Measurements from ENCODE around the gene CCDC107.

CCDC107 gene

DNA sequence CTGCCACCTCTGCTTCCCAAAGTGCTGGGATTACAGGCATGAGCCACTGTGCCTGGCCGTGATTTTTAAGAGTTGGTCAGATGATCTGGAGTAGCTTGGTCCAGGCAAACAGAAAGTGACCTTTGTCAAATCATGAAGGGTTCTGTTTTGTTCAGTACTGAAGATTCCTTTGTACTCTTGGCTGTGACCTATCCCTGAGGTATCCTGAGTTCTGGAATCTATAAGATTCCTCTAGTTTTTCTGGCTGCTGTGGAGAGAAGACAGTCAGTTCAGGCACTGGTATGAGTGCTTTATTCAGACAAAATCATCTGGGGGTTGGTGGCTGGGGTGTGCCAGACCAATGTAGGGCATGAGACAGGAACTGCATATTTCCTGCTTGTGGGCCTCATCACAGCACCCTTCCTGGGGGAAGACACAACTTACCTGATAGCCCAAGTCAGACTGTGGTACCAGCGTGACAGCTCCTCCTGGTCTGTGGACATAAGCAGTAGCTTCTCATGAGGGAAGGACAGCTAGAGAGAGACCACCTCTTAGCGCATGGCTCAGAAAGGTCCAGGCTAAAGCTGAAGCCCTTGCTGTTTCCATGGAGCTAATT, 3.8 kb downstream of the CCDC107 start:
- no peak for DNase-seq (ENCODE audit: low read depth, low spot score)
- Histone ChIP-seq H3K27ac (ENCODE audit: low read length) (no peak overlapping the region), H3K9me3 (ENCODE audit: control insufficient read depth, insufficient read depth, low read length) (no peaks in the 10 kb centered on the region), H3K36me3 (ENCODE audit: control insufficient read depth, insufficient read depth, low read length) (peaks cover 6% of the 10 kb centered on the region), H3K27me3 (ENCODE audit: control insufficient read depth, insufficient read depth, low read length) (no peaks in the 10 kb centered on the region), H3K4me1 (ENCODE audit: control insufficient read depth, insufficient read depth, low read length) (no peaks in the 10 kb centered on the region), H3K4me3 (ENCODE audit: low read length) (no peak overlapping the region)
- WGBS (ENCODE audit: insufficient coverage, insufficient read length): no CpG with 5 or more reads among the region's 3 CpGs

DNA sequence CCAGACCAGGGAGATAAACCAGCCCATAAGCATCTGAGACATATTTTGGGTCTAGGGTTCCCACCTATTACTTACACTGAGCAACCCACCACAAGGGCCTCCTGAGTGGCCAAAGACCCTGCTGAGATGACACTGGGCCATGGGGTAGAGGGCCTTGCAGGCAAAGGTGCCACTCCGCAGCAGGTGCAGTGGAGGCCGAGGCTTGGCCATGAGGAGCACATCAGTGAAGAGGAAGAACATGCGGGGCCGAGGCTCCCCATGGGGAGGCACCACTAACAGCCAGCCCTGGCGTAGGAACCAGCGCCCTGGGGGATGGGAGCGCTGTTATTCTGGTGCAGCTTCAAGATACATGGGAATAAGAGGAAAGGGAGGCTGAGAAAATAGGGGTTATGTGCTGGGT, 4.3 kb downstream of the CCDC107 start:
- no peaks in the 10 kb centered on the region for H3K9me3 ChIP-seq (ENCODE audit: control insufficient read depth, insufficient read depth, low read length)
- no peaks in the 10 kb centered on the region for H3K27me3 ChIP-seq (ENCODE audit: control insufficient read depth, insufficient read depth, low read length)
- H3K4me3 ChIP-seq (ENCODE audit: low read length): no peak overlapping the region
- WGBS (ENCODE audit: insufficient coverage, insufficient read length): no CpG with 5 or more reads among the region's 7 CpGs
- H3K4me1 ChIP-seq (ENCODE audit: control insufficient read depth, insufficient read depth, low read length): no peaks in the 10 kb centered on the region
- H3K27ac ChIP-seq (ENCODE audit: low read length): no peak overlapping the region
- H3K36me3 ChIP-seq (ENCODE audit: control insufficient read depth, insufficient read depth, low read length): peaks cover 6% of the 10 kb centered on the region
- no peak for DNase-seq (ENCODE audit: low read depth, low spot score)

DNA sequence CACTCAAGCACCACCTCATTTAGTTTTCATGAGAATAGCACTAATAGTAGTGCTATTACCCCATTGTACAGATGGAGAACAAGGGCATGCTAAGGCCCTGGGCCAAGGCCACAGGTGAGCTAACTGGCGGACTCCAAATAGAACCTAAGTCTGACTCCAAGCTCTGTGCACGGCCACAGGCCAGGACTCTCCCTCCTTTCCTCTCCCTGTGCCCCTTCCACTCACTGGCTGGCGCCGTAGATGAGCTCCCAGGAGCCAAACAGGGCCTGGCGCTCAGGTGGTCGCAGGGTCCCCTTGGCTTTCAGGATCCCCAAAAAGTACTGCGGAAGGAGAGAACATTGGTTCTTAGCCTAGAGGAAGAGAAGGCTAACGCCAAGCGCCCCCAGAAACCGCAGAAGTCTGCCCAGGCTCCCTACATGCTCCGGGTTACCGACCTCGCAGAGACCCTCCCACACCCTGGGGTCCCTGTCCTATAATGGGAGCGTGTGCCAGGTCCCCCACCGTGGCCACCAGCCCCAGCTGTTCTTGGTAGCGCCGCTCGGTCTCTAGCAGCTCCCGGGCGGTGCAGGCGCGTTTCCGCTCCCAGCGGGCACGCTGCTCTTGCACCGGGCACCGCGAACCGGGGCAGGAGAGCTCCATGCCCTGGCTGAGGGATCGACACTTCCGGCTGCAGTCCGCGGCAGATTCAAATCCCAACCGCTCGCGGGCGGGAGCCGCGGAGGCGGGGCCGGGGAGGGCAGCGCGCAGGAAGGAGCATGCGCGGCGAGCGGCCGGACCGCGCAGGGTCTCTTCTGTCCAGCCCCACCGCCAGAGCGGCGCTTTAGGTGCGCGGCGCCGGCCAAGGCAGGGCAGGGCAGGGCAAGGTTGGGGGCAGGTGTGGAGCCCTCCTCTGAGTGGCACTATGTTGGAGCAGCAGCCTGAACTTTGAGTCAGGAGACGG, 6.7 kb downstream of the CCDC107 start, which contains the start of gene ARHGEF39:
TSS of gene ARHGEF39 (minus strand) at position 665 of the 940 bp plus-strand sequence. CDS start at position 639, 26 bp downstream.
- H3K4me3 ChIP-seq (ENCODE audit: low read length): peak within 1 kb of the TSS; percentile 60
- no peak within 1 kb of the TSS for H3K27ac ChIP-seq (ENCODE audit: low read length)
- H3K36me3 ChIP-seq (ENCODE audit: control insufficient read depth, insufficient read depth, low read length): peaks cover 6% of the 10 kb centered on the region
- H3K27me3 ChIP-seq (ENCODE audit: control insufficient read depth, insufficient read depth, low read length): no peaks in the 10 kb centered on the region
- WGBS (ENCODE audit: insufficient coverage, insufficient read length): no CpG with 5 or more reads among the region's 58 CpGs
- H3K9me3 ChIP-seq (ENCODE audit: control insufficient read depth, insufficient read depth, low read length): no peaks in the 10 kb centered on the region
- DNase-seq (ENCODE audit: low read depth, low spot score): no peak
- no peaks in the 10 kb centered on the region for H3K4me1 ChIP-seq (ENCODE audit: control insufficient read depth, insufficient read depth, low read length)

DNA sequence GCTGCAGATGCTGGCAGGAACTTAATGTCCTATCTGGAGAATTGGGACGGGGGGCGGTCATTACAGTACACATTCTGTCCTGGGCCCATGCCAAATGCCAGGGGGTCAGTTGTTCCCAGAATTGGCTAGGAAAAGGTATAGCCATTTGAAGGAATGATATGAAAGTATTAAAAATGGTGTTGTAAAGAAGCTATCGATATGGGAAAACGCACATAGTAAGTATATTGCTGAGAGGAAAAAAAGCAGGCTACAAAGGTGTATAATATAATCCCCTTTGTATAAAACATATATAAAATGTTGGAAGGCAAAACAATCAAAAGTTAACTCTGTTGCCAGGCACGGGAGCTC, 7.4 kb downstream of the CCDC107 start:
- Histone ChIP-seq H3K4me3 (ENCODE audit: low read length) (peak overlapping the region; percentile 60; the same call in 1 of the 2 replicates), H3K27ac (ENCODE audit: low read length) (no peak overlapping the region), H3K27me3 (ENCODE audit: control insufficient read depth, insufficient read depth, low read length) (no peaks in the 10 kb centered on the region), H3K9me3 (ENCODE audit: control insufficient read depth, insufficient read depth, low read length) (no peaks in the 10 kb centered on the region), H3K36me3 (ENCODE audit: control insufficient read depth, insufficient read depth, low read length) (peaks cover 6% of the 10 kb centered on the region), H3K4me1 (ENCODE audit: control insufficient read depth, insufficient read depth, low read length) (no peaks in the 10 kb centered on the region)
- WGBS (ENCODE audit: insufficient coverage, insufficient read length): 100% methylated on average over 2 of the region's 5 CpGs
- DNase-seq (ENCODE audit: low read depth, low spot score): no peak

DNA sequence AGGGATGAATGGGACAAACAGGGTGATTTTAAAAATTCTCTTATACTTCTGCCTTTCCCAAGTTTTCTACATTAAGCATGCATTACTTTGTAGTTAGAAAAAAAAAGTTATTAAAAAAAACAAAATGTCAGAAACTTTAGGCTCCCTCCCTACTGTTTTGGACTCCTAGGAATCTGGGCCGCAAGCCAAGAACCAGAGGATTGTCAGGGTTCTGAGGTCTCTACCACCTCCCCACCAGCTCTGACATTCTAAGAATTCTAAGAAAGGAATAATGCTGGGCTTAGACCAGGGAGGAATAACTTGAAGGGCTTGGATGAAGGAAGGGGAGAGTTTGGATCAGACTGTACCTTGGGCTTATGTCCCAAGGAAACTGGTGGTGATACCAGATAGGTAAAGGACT, 8.0 kb downstream of the CCDC107 start:
- H3K27me3 ChIP-seq (ENCODE audit: control insufficient read depth, insufficient read depth, low read length): no peaks in the 10 kb centered on the region
- no peak overlapping the region for H3K4me3 ChIP-seq (ENCODE audit: low read length)
- no peak overlapping the region for H3K27ac ChIP-seq (ENCODE audit: low read length)
- H3K36me3 ChIP-seq (ENCODE audit: control insufficient read depth, insufficient read depth, low read length): peaks cover under 1% of the 10 kb centered on the region
- no CpG with 5 or more reads among the region's 1 CpG for WGBS (ENCODE audit: insufficient coverage, insufficient read length)
- no peak for DNase-seq (ENCODE audit: low read depth, low spot score)
- no peaks in the 10 kb centered on the region for H3K9me3 ChIP-seq (ENCODE audit: control insufficient read depth, insufficient read depth, low read length)
- H3K4me1 ChIP-seq (ENCODE audit: control insufficient read depth, insufficient read depth, low read length): no peaks in the 10 kb centered on the region

DNA sequence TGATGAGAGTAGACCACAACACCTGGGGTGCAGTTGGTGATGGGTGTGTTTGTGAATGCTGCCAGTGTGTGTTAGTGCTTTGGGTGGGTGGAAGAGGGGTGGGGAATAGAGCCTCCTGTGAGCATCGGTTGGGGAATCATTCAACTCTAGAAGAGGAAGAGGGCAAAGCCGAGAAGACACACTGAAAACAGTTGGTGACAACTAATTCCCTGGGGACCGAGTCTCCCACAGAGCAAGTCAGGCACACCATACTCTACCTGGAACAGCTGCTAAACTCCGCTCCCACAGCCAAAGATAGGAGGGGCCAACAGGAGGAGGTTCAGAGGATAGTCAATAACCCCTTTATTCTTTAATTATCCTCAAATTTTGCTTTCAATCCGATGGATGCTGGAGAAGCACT, 8.5 kb downstream of the CCDC107 start:
- no peaks in the 10 kb centered on the region for H3K4me1 ChIP-seq (ENCODE audit: control insufficient read depth, insufficient read depth, low read length)
- H3K27me3 ChIP-seq (ENCODE audit: control insufficient read depth, insufficient read depth, low read length): no peaks in the 10 kb centered on the region
- WGBS (ENCODE audit: insufficient coverage, insufficient read length): no CpG with 5 or more reads among the region's 5 CpGs
- no peak for DNase-seq (ENCODE audit: low read depth, low spot score)
- no peak overlapping the region for H3K4me3 ChIP-seq (ENCODE audit: low read length)
- H3K36me3 ChIP-seq (ENCODE audit: control insufficient read depth, insufficient read depth, low read length): no peaks in the 10 kb centered on the region
- no peaks in the 10 kb centered on the region for H3K9me3 ChIP-seq (ENCODE audit: control insufficient read depth, insufficient read depth, low read length)
- H3K27ac ChIP-seq (ENCODE audit: low read length): no peak overlapping the region

DNA sequence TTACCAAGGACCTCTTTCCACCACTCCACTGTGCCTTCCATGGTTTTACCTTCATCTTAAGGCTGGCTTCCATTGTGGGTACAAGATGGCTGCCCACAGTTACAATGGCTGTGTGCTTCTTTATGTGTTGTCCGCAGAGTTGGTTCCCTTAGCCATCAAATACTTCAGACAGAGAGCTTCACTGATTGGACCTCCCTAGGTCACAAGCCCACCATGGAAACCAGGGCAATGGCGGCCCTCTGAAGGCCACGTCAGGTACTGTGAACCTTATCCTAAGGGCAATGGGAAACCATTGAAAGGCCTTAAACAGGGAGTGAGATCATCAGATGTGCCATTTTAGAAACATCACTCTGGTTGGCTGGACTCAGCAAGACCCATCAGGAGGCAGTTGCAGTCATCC, 9.8 kb downstream of the CCDC107 start:
- H3K4me3 ChIP-seq (ENCODE audit: low read length): no peak overlapping the region
- no peaks in the 10 kb centered on the region for H3K36me3 ChIP-seq (ENCODE audit: control insufficient read depth, insufficient read depth, low read length)
- H3K9me3 ChIP-seq (ENCODE audit: control insufficient read depth, insufficient read depth, low read length): no peaks in the 10 kb centered on the region
- H3K27ac ChIP-seq (ENCODE audit: low read length): no peak overlapping the region
- no peaks in the 10 kb centered on the region for H3K4me1 ChIP-seq (ENCODE audit: control insufficient read depth, insufficient read depth, low read length)
- no CpG with 5 or more reads among the region's 3 CpGs for WGBS (ENCODE audit: insufficient coverage, insufficient read length)
- no peak for DNase-seq (ENCODE audit: low read depth, low spot score)
- no peaks in the 10 kb centered on the region for H3K27me3 ChIP-seq (ENCODE audit: control insufficient read depth, insufficient read depth, low read length)

DNA sequence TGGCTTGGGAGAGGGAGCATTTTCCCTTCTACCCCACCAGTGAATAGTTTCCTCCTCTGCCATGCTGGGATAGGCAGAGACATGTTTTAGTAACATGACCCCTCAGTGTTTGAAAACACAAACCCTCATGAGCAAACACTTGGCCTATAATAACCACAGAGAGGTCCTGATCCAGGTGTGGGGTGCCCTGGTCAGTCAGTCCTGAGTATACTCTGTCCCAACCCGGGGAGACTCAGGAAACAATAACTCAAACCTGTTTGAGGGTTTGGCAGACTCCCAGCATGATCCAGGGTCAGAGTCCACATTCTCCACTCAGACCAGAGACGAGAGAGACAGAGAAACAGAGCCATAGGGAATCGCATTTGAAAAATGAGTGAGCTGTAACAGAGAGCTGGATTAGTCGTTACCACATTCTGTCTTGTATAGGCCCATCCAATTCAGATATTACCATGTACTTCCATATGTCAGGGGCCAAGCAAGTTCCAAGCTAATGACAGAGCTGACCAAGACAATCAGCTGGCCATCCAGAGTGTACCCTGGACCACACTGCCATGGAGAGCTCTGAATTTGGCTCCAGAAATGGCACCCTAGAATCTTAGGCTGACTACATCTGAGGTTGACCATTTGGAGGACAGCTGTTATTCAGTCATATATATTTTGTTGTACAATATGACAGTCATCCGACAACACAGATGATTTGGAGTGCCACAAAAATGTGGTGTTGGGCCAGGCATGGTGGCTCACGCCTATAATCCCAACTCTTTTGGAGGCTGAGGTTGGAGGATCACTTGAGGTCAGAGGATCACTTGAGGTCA, 11.4 kb downstream of the CCDC107 start:
- no CpG with 5 or more reads among the region's 6 CpGs for WGBS (ENCODE audit: insufficient coverage, insufficient read length)
- Histone ChIP-seq H3K36me3 (ENCODE audit: control insufficient read depth, insufficient read depth, low read length) (no peaks in the 10 kb centered on the region), H3K4me1 (ENCODE audit: control insufficient read depth, insufficient read depth, low read length) (no peaks in the 10 kb centered on the region), H3K9me3 (ENCODE audit: control insufficient read depth, insufficient read depth, low read length) (no peaks in the 10 kb centered on the region), H3K4me3 (ENCODE audit: low read length) (no peak overlapping the region), H3K27me3 (ENCODE audit: control insufficient read depth, insufficient read depth, low read length) (no peaks in the 10 kb centered on the region; the same call in 1 of the 2 replicates), H3K27ac (ENCODE audit: low read length) (no peak overlapping the region)
- no peak for DNase-seq (ENCODE audit: low read depth, low spot score)

DNA sequence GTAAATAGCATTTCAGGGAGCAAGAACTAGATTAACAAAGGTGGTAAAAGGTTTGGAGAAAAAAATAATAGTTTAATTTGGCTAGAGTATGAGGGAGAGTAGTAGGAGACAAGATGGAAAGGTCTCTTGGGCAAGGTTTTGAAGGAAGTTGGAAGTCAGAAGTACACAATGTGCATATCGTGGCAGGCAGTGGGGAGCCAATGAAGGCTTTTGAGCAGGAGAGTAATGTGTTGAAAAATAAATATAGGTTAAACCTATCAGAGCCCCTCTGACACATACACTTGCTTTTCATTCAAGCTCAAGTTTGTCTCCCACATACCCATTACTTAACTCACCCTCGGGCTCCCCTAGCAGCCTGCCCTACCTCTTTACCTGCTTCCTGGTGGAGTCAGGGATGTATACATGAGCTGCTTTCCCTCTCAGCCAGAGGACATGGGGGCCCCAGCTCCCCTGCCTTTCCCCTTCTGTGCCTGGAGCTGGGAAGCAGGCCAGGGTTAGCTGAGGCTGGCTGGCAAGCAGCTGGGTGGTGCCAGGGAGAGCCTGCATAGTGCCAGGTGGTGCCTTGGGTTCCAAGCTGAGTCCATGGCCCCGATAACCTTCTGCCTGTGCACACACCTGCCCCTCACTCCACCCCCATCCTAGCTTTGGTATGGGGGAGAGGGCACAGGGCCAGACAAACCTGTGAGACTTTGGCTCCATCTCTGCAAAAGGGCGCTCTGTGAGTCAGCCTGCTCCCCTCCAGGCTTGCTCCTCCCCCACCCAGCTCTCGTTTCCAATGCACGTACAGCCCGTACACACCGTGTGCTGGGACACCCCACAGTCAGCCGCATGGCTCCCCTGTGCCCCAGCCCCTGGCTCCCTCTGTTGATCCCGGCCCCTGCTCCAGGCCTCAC, 15.3 kb downstream of the CCDC107 start, which contains the start of gene CA9:
TSS of gene CA9 (plus strand) at position 797 of the 893 bp plus-strand sequence. CDS start at position 829, 32 bp downstream.
- H3K4me1 ChIP-seq (ENCODE audit: control insufficient read depth, insufficient read depth, low read length): no peaks in the 10 kb centered on the region; the same call in 1 of the 2 replicates
- WGBS (ENCODE audit: insufficient coverage, insufficient read length): no CpG with 5 or more reads among the region's 10 CpGs

More for the DNA sequence above, 15.3 kb downstream of the CCDC107 start, which contains the start of gene CA9:
- Histone ChIP-seq H3K27ac (ENCODE audit: low read length) (no peak within 1 kb of the TSS), H3K27me3 (ENCODE audit: control insufficient read depth, insufficient read depth, low read length) (no peaks in the 10 kb centered on the region; the same call in 1 of the 2 replicates), H3K36me3 (ENCODE audit: control insufficient read depth, insufficient read depth, low read length) (no peaks in the 10 kb centered on the region), H3K4me3 (ENCODE audit: low read length) (no peak within 1 kb of the TSS), H3K9me3 (ENCODE audit: control insufficient read depth, insufficient read depth, low read length) (no peaks in the 10 kb centered on the region)
- DNase-seq (ENCODE audit: low read depth, low spot score): no peak

Measured in iPS DF 6.9 (cell line).